Gastrocnemius medialis (tissue), 4 donors: ENCODE results near the gene BTF3L4.
"Not testable (repeated sequence)": the region's sequence is repeated elsewhere in the genome, so short reads cannot be mapped to it uniquely, and the experiment has no call there.

Experiments used
- POLR2A ChIP-seq, 2 donors: fragments of 450-650 bp; IDR thresholded peaks; one replicate each; pipeline ENCODE4 v1.6.1; 2017; ENCODE audit warnings: antibody characterized with exemption in 2 of 2, mild to moderate bottlenecking in 2 of 2, moderate library complexity in 2 of 2
- TF ChIP-seq, protein P1 (sequence below), 5 experiments: fragments of 450-650 bp in 3 of 5; fragments of 200-600 bp in 2 of 5; sonication (generic) in 2 of 5; IDR thresholded peaks in 4 of 5; conservative IDR thresholded peaks in 1 of 5; 1 replicate in 4 of 5; 2 replicates in 1 of 5; pipeline ENCODE4 v1.5.1; 2016 to 2019; ENCODE audit warnings: antibody characterized with exemption in 5 of 5, mild to moderate bottlenecking in 3 of 5, moderate library complexity in 3 of 5

DNA sequence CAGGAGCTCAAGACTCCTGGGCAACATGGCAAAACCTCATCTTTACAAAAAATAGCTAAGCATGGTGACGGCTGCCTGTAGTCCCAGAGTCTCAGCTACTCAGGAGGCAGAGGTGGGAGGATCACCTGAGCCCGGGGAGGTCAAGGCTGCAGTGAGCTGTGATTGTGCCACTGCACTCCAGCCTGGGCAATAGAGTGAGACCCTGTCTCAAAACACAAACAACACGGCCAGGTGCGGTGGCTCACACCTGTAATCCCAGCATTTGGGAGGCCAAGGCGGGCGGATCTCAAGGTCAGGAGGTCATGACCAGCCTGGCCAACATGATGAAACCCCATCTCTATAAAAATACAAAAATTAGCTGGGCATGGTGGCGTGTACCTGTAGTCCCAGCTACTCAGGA, 38.2 kb downstream of the BTF3L4 start:
- TF ChIP-seq, protein P1, sequence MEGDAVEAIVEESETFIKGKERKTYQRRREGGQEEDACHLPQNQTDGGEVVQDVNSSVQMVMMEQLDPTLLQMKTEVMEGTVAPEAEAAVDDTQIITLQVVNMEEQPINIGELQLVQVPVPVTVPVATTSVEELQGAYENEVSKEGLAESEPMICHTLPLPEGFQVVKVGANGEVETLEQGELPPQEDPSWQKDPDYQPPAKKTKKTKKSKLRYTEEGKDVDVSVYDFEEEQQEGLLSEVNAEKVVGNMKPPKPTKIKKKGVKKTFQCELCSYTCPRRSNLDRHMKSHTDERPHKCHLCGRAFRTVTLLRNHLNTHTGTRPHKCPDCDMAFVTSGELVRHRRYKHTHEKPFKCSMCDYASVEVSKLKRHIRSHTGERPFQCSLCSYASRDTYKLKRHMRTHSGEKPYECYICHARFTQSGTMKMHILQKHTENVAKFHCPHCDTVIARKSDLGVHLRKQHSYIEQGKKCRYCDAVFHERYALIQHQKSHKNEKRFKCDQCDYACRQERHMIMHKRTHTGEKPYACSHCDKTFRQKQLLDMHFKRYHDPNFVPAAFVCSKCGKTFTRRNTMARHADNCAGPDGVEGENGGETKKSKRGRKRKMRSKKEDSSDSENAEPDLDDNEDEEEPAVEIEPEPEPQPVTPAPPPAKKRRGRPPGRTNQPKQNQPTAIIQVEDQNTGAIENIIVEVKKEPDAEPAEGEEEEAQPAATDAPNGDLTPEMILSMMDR (IDR thresholded peaks at IDR 0.05 in 4 of 5, conservative IDR thresholded peaks at IDR 0.05 in 1 of 5): not testable (repeated sequence)
- TF ChIP-seq POLR2A (IDR thresholded peaks at IDR 0.05): not testable (repeated sequence)
